HG02870 (cell line): ENCODE results near the gene AEBP1.

ENCODE experiments used
- ATAC-seq: cut with Tn5 transposase; IDR thresholded peaks from one replicate; pipeline ENCODE4 v1.9.1; 2021; ENCODE audit warnings: mild to moderate bottlenecking, moderate library complexity; ENCODE audit not compliant: unreplicated experiment

AEBP1 gene

DNA sequence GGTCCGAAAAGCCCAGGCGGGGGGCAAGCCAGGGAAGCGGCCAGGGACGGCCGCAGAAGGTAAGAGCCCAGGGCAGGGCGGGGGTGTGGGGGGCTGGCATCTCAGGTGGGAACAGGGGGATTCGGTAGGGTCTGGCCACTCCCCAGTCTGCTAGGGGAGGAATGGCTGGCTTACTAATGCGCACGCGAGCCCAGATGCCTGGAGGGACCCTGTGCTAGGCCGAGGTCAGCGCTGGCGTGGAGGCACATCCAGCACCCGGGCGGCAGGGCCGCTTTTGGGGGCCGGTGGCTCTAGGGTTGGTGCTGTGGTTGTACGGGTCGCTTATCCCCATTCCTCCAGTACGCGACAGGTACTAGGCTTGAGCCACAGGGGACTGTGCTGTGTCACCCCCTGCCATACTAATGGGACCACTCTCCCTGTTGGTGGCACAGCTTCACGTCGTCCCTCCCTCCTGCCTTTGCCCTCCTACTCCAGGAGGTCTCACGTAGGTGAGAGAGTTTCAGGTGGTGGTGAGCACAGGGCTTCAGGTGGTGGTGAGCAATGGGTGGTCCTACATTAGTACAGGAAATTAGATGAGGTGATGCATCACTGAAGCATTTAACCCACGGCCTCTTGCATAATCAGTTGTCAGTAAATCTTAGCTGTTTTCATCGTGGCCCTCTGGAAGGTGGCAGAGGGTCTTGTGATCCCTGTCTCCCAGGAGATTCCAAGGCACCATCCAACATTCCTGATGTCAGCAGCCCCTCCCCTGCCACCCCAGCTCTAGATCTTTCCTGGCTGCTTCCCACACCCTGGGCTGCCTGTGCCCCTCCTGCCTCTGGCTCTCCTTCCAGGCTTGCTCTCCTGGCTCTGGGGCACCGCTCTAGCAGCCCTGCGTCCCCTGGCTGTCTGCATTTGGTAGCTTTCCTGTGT, 971 bp downstream of the AEBP1 start:
- ATAC-seq: no peak

DNA sequence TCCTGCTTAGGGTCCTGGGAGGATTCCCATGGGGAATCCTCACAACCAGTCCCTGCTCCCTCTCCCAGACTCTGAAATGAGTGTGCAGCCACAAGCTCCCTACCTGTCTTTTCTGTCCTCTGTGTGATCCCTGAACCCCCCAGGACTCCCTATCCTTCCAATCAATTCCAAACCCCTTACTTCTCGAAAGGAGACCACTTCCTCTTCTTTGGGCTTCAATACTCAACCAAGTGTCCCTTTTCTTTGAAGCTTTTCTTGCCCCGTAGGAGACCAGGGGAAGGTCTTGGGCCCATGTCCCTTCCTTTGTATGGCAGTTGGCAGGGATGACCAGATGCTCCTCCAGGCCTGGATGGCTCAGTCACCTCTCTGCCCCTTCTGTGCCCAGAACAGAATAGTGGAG, 1.7 kb downstream of the AEBP1 start:
- no peak for ATAC-seq

DNA sequence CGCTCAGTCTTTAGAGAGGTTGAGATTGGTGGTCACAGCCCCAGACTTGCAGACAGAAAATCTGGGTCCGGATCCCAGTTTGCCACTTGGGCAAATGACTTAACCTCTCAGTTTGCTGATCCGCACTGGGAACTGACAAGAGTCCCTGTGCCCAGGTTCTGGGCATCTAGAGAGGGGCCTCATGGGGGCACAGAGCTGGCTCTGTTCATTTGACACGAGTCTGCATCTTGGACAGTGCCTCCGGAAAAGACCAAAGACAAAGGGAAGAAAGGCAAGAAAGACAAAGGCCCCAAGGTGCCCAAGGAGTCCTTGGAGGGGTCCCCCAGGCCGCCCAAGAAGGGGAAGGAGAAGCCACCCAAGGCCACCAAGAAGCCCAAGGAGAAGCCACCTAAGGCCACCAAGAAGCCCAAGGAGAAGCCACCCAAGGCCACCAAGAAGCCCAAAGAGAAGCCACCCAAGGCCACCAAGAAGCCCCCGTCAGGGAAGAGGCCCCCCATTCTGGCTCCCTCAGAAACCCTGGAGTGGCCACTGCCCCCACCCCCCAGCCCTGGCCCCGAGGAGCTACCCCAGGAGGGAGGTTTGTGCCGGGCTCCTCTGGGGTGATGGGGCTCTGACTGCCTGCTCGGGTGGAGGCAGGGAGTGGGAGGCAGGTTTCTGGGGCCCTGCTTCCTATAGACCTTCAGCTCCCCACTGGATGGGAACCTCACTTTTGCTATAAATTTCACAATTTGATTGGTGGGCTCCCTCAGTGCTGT, 2.3 kb downstream of the AEBP1 start:
- no peak for ATAC-seq

DNA sequence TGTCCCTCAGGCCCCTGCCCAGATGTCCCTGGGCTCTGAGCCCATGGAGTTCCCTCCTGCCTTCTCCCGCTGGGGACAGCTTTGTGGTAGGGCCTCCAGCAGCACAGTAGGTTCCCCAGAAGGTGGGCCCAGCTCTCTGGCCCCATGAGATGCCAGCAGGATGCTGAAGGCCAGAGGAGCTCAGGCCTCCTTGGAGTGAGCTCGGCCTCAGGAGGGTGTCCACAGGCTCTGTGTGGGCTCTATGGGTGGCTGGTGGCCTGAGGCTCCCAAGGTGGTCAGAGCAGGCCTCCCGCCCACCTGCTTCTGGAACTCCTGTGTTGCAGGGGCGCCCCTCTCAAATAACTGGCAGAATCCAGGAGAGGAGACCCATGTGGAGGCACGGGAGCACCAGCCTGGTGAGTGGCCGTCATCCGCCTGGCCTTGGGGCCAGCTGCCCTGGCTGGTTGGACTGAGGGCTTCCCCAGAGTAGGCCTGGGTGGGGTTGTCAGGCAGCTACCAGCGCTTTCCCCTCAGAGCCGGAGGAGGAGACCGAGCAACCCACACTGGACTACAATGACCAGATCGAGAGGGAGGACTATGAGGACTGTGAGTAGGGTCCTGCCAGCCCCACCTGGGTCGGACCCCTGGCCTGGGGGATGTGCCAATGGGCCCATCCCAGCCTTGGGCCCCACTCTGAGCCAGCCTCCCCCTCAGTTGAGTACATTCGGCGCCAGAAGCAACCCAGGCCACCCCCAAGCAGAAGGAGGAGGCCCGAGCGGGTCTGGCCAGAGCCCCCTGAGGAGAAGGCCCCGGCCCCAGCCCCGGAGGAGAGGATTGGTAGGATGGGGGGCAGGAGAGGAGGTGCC, 3.2 kb downstream of the AEBP1 start:
- no peak for ATAC-seq

DNA sequence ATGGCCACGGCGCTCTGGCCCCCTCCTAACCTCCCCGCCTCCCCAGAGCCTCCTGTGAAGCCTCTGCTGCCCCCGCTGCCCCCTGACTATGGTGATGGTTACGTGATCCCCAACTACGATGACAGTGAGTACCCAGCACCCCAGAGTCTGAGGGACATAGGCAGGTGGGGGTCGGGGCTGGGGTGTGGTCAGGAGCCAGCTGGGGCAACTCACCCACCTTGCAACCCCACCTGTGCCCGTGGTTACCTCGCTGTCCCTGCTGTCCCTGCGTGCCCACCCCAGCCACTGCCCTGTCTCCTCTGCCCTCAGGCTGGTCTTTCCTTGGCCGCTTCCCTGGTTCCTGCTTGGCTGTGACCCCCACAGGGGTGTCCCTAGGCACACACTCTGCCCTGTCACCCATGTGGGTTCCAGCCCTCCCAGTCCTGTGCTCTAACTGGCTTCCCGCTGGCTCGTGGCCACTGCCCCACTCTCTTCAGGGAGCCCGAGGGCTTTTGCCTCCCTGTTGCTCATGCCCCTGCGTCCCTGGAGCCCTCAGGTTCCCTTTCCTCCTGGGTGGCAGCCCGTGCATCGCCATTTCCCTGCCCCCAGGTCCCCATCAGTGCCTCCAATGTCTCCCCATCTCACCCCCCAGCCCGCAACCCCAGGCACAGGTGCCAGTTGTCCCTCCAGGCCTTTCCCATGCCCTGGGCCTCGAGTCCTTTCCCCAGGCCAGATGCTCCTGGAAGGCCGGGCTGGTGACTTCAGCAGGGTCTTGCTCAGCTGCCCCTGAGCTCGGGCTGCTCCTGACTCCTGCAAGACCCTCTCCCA, 4.0 kb downstream of the AEBP1 start:
- no peak for ATAC-seq

DNA sequence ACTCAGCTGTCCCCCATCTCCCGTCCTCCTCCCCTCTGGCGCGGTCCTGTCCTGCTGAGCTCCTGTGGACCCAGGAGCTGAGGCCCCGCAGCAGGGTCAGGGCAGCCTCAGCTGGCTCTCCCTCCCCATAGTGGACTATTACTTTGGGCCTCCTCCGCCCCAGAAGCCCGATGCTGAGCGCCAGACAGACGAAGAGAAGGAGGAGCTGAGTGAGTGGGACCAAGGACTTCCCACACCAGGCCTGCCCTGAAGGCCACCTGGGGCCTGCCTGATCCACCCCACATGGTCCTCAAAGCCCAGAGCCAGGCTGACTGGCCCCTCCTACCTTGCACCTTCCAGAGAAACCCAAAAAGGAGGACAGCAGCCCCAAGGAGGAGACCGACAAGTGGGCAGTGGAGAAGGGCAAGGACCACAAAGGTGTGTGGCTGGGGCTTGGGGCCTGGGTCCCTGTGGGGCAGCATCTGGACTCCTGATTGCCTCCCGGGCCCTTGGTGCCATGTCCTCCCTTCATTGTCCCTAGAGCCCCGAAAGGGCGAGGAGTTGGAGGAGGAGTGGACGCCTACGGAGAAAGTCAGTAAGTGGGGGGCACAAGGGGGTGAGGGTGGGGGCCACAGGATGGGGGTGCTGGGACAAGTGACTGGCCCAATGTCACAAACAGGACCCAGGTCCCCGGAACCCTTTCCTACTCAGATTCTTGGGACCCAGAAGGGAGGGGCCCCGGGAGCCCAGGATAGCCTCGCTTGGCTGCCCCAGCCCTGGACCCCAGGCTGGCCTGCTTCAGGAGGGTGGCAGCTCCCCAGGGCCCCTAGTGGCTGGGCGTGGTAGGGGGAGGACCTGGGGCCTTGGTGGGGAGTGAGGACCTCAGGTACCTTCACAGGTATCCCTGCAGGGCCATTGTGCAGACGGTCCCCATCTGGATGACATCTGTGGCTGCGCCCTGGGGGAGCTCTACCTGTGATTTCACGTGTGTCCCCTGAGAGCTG, 4.9 kb downstream of the AEBP1 start:
- no peak for ATAC-seq

DNA sequence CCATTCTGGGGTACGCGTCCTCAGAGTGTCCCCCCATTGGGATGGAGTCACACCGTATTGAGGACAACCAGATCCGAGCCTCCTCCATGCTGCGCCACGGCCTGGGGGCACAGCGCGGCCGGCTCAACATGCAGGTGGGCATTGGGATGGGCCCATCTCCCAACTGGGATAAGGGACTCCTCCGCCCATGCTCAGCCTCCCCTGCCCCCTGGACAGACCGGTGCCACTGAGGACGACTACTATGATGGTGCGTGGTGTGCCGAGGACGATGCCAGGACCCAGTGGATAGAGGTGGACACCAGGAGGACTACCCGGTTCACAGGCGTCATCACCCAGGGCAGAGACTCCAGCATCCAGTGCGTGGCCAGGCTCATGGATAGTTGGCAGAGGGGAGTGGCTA, 5.8 kb downstream of the AEBP1 start:
- ATAC-seq: no peak

DNA sequence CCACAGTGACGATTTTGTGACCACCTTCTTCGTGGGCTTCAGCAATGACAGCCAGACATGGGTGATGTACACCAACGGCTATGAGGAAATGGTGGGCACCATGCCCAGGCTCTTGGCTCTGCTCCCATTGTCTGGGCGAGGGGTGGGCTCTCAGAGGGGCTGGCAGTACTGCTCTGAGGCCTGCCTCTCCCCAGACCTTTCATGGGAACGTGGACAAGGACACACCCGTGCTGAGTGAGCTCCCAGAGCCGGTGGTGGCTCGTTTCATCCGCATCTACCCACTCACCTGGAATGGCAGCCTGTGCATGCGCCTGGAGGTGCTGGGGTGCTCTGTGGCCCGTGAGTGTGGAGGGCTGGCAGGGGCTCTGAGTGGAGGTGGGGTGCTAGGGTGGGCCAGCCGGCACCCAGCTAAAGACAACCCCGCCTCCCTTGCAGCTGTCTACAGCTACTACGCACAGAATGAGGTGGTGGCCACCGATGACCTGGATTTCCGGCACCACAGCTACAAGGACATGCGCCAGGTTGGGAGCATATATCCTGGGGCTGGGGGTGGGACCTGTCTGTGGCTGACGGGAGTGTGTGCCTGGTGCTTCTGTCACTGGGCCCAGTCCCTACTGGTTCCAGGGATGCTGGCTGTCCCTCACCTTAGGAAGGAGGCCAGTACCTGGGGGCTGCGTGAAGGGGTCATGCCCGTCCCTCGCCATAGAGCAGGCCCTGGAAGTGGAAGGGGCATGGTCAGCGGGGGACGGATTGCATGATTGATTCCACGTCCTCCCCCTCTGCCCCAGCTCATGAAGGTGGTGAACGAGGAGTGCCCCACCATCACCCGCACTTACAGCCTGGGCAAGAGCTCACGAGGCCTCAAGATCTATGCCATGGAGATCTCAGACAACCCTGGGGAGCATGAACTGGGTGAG, 6.8 kb downstream of the AEBP1 start:
- no peak for ATAC-seq

DNA sequence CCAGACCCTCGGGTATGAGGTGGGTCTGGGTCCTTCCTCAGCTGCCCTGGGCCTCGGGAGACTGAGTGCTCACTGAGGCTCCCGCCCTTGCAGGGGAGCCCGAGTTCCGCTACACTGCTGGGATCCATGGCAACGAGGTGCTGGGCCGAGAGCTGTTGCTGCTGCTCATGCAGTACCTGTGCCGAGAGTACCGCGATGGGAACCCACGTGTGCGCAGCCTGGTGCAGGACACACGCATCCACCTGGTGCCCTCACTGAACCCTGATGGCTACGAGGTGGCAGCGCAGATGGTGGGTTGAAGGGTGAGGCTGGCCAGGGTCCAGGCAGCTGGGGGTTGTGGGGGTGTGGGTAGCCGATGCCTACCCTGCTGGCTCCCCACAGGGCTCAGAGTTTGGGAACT, 7.6 kb downstream of the AEBP1 start:
- no peak for ATAC-seq

DNA sequence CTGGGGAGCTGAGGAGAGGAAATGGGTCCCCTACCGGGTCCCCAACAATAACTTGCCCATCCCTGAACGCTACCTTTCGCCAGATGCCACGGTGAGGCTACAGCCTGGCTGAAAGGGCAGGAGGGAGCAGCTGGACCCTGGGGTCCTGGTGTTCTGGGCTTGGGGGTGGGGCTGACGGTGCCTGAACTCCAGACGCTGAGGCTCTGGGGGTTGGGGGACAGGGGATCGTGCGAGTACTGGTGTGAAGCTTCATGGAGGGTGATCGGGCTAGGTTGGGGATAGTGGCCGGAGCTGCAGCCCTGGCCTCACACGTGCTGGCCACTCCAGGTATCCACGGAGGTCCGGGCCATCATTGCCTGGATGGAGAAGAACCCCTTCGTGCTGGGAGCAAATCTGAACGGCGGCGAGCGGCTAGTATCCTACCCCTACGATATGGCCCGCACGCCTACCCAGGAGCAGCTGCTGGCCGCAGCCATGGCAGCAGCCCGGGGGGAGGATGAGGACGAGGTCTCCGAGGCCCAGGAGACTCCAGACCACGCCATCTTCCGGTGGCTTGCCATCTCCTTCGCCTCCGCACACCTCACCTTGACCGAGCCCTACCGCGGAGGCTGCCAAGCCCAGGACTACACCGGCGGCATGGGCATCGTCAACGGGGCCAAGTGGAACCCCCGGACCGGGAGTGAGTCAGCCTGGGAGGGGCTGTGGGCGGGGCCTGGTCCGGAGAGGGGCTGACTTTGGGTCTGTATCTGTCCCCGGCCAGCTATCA, 8.3 kb downstream of the AEBP1 start:
- no peak for ATAC-seq

DNA sequence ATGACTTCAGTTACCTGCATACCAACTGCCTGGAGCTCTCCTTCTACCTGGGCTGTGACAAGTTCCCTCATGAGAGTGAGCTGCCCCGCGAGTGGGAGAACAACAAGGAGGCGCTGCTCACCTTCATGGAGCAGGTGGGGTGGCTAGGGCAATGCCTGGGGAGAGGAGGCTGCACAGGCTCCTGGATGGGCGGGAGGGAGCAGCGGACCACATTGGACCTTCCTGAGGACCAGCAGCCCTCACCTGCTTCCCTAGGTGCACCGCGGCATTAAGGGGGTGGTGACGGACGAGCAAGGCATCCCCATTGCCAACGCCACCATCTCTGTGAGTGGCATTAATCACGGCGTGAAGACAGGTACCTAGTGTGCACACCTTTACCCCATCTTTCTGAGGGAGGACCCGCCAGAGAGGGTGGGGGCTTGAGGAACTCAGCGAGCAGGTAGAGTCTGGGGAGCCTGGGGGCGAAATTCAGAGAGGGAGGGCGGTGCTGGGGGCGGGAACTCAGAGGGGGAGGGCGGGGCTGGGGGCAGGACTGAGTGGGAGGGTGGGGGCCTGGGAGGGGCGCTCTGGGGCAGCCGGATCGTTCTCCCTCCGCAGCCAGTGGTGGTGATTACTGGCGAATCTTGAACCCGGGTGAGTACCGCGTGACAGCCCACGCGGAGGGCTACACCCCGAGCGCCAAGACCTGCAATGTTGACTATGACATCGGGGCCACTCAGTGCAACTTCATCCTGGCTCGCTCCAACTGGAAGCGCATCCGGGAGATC, 9.0 kb downstream of the AEBP1 start:
- no peak for ATAC-seq

DNA sequence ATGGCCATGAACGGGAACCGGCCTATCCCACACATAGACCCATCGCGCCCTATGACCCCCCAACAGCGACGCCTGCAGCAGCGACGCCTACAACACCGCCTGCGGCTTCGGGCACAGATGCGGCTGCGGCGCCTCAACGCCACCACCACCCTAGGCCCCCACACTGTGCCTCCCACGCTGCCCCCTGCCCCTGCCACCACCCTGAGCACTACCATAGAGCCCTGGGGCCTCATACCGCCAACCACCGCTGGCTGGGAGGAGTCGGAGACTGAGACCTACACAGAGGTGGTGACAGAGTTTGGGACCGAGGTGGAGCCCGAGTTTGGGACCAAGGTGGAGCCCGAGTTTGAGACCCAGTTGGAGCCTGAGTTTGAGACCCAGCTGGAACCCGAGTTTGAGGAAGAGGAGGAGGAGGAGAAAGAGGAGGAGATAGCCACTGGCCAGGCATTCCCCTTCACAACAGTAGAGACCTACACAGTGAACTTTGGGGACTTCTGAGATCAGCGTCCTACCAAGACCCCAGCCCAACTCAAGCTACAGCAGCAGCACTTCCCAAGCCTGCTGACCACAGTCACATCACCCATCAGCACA, 9.7 kb downstream of the AEBP1 start:
- no peak for ATAC-seq

DNA sequence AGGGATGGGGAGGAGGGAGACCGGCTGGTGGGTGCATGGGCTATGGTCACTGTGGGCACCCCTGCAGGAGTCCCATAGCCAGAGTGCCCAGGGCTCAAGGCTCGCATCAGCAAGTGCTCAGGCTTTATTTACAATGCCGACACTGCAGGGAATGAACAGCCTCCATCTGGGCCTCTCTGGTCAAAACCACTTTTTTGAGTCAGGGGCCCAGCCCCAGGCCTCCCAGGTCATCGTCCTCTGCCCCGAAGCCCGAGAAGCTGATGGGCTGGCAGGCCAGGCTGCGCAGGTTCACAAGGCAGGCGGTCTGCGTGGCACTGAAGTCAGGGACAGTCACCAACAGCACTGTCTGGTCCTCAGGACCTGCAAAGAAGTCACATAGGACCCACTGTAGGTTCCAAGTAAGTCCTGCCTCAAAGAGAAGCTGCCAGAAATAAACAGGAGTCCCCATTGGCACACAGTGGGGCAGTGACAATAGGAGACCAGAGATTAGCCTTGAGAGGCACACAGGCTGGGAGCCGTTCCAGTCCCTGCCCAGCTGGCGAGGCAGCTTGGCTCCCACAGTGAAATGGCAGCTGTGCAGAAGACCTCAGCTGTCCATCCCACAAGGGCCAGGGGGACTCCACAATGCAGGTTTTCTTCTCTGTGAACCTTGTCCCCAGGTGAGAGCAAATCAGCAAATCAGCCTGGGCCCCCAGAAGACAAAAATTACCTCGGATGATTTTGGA, 10.6 kb downstream of the AEBP1 start:
- no peak for ATAC-seq

DNA sequence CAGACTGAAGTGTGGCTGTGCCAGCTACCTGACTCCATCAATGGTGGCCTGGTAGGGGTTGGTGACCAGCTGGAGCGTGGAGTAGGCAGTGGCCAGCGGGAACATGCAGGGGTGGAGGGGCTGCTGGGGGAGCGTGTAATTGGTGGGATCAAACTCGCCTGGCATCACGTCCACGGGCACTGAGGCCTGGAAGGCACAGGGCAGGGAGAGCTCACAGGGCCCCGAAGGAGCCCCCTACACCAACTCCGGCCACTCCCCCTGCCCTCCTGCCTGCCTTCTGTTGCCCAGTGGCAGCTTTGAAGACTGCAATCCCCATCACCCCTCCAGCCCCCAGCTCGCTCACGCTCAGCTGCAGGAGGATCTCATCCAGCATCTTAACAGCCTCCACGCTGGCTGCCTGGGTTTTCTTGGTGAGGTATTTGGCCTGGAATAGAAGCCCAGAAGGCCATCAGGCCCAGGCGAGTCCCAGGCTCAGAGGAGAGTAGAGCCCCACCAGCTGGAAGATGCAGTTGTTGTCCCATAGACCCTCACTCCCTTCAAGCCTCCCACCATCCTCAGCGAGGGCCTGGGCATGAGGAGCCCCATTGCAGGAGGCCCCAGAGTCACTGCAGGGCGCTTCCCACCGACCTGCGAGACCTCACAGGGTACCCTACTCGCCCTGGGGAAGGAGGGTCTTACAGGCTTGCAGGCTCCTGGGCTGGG, 12.1 kb downstream of the AEBP1 start:
- no peak for ATAC-seq
